ENCODE measurements around the gene NHEJ1. TPM values are rescaled to one million over a fixed set of nuclear protein-coding genes. Genes with fewer than 3 reads are reported as not detected.

The NHEJ1 gene
- total and polyA plus RNA-seq, 2 of the 13 experiments (the other 11 are each of a cell fraction or from before 2014, with no cell fraction given), result 30.0 to 30.7 TPM

- no peak for TF ChIP-seq MXD3 (CRISPR knock-in tag; IDR thresholded peaks at IDR 0.05)
- TF ChIP-seq, protein P1, sequence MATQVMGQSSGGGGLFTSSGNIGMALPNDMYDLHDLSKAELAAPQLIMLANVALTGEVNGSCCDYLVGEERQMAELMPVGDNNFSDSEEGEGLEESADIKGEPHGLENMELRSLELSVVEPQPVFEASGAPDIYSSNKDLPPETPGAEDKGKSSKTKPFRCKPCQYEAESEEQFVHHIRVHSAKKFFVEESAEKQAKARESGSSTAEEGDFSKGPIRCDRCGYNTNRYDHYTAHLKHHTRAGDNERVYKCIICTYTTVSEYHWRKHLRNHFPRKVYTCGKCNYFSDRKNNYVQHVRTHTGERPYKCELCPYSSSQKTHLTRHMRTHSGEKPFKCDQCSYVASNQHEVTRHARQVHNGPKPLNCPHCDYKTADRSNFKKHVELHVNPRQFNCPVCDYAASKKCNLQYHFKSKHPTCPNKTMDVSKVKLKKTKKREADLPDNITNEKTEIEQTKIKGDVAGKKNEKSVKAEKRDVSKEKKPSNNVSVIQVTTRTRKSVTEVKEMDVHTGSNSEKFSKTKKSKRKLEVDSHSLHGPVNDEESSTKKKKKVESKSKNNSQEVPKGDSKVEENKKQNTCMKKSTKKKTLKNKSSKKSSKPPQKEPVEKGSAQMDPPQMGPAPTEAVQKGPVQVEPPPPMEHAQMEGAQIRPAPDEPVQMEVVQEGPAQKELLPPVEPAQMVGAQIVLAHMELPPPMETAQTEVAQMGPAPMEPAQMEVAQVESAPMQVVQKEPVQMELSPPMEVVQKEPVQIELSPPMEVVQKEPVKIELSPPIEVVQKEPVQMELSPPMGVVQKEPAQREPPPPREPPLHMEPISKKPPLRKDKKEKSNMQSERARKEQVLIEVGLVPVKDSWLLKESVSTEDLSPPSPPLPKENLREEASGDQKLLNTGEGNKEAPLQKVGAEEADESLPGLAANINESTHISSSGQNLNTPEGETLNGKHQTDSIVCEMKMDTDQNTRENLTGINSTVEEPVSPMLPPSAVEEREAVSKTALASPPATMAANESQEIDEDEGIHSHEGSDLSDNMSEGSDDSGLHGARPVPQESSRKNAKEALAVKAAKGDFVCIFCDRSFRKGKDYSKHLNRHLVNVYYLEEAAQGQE (IDR thresholded peaks at IDR 0.05; ENCODE audit: borderline replicate concordance in 1 of 2, low read depth in 1 of 2, low read length in 2 of 2), result peak in 1 of 2 experiments; percentile 37; a peak in 1 of 4 replicates
- TF ChIP-seq ZNF317 (CRISPR knock-in tag; IDR thresholded peaks at IDR 0.05), result no peak
- TF ChIP-seq IRX3 (CRISPR knock-in tag; IDR thresholded peaks at IDR 0.05; ENCODE audit: borderline replicate concordance, low read depth), result 0 out of 2 replicates have a peak, but pooled peaks have one; percentile 11
- peak; percentile 64 for TF ChIP-seq ZNF547 (CRISPR knock-in tag; IDR thresholded peaks at IDR 0.05)
- no peak for TF ChIP-seq HNRNPLL (IDR thresholded peaks at IDR 0.05; ENCODE audit: low read depth, low read length, poor library complexity, severe bottlenecking)
- TF ChIP-seq, protein P2, sequence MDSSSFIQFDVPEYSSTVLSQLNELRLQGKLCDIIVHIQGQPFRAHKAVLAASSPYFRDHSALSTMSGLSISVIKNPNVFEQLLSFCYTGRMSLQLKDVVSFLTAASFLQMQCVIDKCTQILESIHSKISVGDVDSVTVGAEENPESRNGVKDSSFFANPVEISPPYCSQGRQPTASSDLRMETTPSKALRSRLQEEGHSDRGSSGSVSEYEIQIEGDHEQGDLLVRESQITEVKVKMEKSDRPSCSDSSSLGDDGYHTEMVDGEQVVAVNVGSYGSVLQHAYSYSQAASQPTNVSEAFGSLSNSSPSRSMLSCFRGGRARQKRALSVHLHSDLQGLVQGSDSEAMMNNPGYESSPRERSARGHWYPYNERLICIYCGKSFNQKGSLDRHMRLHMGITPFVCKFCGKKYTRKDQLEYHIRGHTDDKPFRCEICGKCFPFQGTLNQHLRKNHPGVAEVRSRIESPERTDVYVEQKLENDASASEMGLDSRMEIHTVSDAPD (CRISPR knock-in tag; IDR thresholded peaks at IDR 0.05), result peak; percentile 74; the same call in 1 of the 2 replicates
- no peak; the same call in 1 of the 2 replicates for TF ChIP-seq TFAP4 (IDR thresholded peaks at IDR 0.05; ENCODE audit: borderline replicate concordance, low read depth)
- TF ChIP-seq MIXL1 (CRISPR knock-in tag; IDR thresholded peaks at IDR 0.05), result peak; percentile 66; the same call in 1 of the 2 replicates
- no peak for TF ChIP-seq MBNL3 (CRISPR knock-in tag; conservative IDR thresholded peaks at IDR 0.05)
- TF ChIP-seq ZNF788 (CRISPR knock-in tag; IDR thresholded peaks at IDR 0.05; ENCODE audit: borderline replicate concordance), result peak; percentile 56; the same call in 1 of the 2 replicates
- TF ChIP-seq MYC (CRISPR knock-in tag; IDR thresholded peaks at IDR 0.05; ENCODE audit: borderline replicate concordance), result 0 out of 2 replicates have a peak, but pooled peaks have one; percentile 54
- peak; percentile 9 for TF ChIP-seq CBX1 (IDR thresholded peaks at IDR 0.05; ENCODE audit: low read depth)
- TF ChIP-seq SMC3 (IDR thresholded peaks at IDR 0.05; ENCODE audit: low read length), result peak; percentile 46; the same call in 1 of the 2 replicates
- TF ChIP-seq SOX5 (CRISPR knock-in tag; IDR thresholded peaks at IDR 0.05; ENCODE audit: borderline replicate concordance), result peak; percentile 77; the same call in 1 of the 2 replicates
- TF ChIP-seq, protein P3, sequence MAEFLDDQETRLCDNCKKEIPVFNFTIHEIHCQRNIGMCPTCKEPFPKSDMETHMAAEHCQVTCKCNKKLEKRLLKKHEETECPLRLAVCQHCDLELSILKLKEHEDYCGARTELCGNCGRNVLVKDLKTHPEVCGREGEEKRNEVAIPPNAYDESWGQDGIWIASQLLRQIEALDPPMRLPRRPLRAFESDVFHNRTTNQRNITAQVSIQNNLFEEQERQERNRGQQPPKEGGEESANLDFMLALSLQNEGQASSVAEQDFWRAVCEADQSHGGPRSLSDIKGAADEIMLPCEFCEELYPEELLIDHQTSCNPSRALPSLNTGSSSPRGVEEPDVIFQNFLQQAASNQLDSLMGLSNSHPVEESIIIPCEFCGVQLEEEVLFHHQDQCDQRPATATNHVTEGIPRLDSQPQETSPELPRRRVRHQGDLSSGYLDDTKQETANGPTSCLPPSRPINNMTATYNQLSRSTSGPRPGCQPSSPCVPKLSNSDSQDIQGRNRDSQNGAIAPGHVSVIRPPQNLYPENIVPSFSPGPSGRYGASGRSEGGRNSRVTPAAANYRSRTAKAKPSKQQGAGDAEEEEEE (CRISPR knock-in tag; IDR thresholded peaks at IDR 0.05; ENCODE audit: borderline replicate concordance), result no peak
- TF ChIP-seq ZNF225 (CRISPR knock-in tag; IDR thresholded peaks at IDR 0.05), result 0 out of 2 replicates have a peak, but pooled peaks have one; percentile 38
- TF ChIP-seq ZNF619 (CRISPR knock-in tag; IDR thresholded peaks at IDR 0.05), result no peak
These were observed 47.5 kb upstream of the NHEJ1 start (continued) for GRCh38 chr2:219207884-219208740.

Data from HepG2 (cell line).